GM06990 (cell line): ENCODE data around the gene CASP5.
"Not testable (repeated sequence)": the region's sequence is repeated elsewhere in the genome, so short reads cannot be mapped to it uniquely, and the experiment has no call there.

ENCODE experiments used
- DNase-seq: peaks from one replicate; pipeline ENCODE4 v3.0.0-alpha.2; 2011; ENCODE audit not compliant: insufficient read length; ENCODE audit errors: extremely low read depth
- H3K27me3 ChIP-seq: replicated peaks from 2 replicates; pipeline ENCODE4 v1.6.0; 2011; ENCODE audit warnings: low read length; ENCODE audit not compliant: control insufficient read depth, insufficient read depth
- H3K36me3 ChIP-seq: 2 replicates; pipeline ENCODE4 v1.5.1; 2011; ENCODE audit warnings: low read length; ENCODE audit not compliant: control insufficient read depth, insufficient read depth
- H3K4me3 ChIP-seq: replicated peaks from 2 replicates; pipeline ENCODE4 v1.5.1; 2011; ENCODE audit warnings: low read depth, mild to moderate bottlenecking, control low read depth, low read length
- TF ChIP-seq, protein P1 (sequence below): IDR thresholded peaks from 2 replicates; pipeline ENCODE4 v1.5.1; 2011; ENCODE audit warnings: low read length, control low read depth, mild to moderate bottlenecking, inconsistent platforms; ENCODE audit not compliant: insufficient read depth, poor library complexity, severe bottlenecking

Gene CASP5

GRCh38 chr11:105023003-105023402 lies at the start of gene CASP5:
TSS of gene CASP5 (minus strand) at chr11:105023168. CDS start at chr11:105023136, 32 bp downstream.
- TF ChIP-seq, protein P1, sequence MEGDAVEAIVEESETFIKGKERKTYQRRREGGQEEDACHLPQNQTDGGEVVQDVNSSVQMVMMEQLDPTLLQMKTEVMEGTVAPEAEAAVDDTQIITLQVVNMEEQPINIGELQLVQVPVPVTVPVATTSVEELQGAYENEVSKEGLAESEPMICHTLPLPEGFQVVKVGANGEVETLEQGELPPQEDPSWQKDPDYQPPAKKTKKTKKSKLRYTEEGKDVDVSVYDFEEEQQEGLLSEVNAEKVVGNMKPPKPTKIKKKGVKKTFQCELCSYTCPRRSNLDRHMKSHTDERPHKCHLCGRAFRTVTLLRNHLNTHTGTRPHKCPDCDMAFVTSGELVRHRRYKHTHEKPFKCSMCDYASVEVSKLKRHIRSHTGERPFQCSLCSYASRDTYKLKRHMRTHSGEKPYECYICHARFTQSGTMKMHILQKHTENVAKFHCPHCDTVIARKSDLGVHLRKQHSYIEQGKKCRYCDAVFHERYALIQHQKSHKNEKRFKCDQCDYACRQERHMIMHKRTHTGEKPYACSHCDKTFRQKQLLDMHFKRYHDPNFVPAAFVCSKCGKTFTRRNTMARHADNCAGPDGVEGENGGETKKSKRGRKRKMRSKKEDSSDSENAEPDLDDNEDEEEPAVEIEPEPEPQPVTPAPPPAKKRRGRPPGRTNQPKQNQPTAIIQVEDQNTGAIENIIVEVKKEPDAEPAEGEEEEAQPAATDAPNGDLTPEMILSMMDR, result no peak
- Histone ChIP-seq H3K4me3 (no peak within 1 kb of the TSS), H3K27me3 (no peaks in the 10 kb centered on the region), H3K36me3 (no peaks in the 10 kb centered on the region; the same call in 1 of the 2 replicates)
- no peak for DNase-seq

DNA sequence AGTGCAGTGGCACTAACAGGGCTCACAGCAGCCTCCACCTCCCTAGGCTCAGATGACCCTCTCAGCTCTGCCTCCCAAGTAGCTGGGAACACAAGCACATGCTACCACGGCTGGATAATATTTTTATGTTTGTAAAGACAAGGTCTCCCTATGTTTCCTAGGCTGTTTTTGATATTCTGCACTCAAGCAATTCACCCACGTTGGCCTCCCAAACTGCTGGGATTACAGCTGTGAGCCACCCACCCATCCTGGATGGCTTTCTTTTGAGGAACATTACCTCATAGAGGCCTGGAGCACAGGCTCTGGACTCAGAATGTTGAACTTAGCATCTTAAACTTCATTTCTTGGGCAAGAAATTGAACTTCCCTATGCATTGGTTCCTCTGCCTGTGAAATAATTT lies 49.1 kb upstream of the CASP5 start:
- not testable (repeated sequence) for H3K4me3 ChIP-seq, DNase-seq, H3K36me3 ChIP-seq, H3K27me3 ChIP-seq

GRCh38 chr11:105071089-105071732 lies 48.2 kb upstream of the CASP5 start:
- no peaks in the 10 kb centered on the region for H3K27me3 ChIP-seq
- no peak overlapping the region for H3K4me3 ChIP-seq
- no peak for DNase-seq
- TF ChIP-seq, protein P1, result no peak
- H3K36me3 ChIP-seq, result no peaks in the 10 kb centered on the region

DNA sequence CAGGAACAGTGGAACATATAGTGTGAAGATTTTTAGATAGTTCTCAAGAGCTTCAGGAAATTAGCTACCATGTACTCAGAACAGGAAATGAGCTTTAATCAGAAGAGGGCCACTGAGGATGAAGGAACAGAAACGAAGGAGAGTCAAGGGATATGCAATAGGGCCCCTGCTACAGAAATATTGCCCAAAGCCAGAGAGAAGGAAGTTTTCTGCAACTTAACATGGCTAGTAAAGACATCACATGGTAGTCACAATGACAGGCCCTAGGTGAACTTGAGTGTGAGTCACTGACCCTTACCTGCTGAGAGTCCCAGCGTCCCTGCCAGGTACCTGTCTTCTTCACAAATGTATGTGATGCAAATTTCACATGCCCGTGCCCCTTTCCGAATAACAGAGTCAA lies 47.3 kb upstream of the CASP5 start:
- no peak for DNase-seq
- H3K4me3 ChIP-seq, result no peak overlapping the region
- no peaks in the 10 kb centered on the region for H3K36me3 ChIP-seq
- TF ChIP-seq, protein P1, result no peak
- H3K27me3 ChIP-seq, result no peaks in the 10 kb centered on the region

GRCh38 chr11:105069749-105070148 lies 46.8 kb upstream of the CASP5 start:
- not testable (repeated sequence) for DNase-seq, H3K4me3 ChIP-seq, H3K27me3 ChIP-seq, H3K36me3 ChIP-seq

- not testable (repeated sequence) for H3K27me3 ChIP-seq, DNase-seq, H3K36me3 ChIP-seq, H3K4me3 ChIP-seq
These were observed 40.4 kb upstream of the CASP5 start for GRCh38 chr11:105063245-105063941.

GRCh38 chr11:105057432-105057831 lies 34.5 kb upstream of the CASP5 start:
- Histone ChIP-seq H3K27me3 (no peaks in the 10 kb centered on the region), H3K36me3 (no peaks in the 10 kb centered on the region), H3K4me3 (no peak overlapping the region)
- no peak for DNase-seq
- TF ChIP-seq, protein P1, result no peak
